Stimulated activated CD4-positive, alpha-beta T cell treated with anti-CD3 and anti-CD28 coated beads, TNF-alpha, amount 100 ng/mL, for 48 hours (primary cell): ENCODE measurements around the gene KCNMA1.
"Not testable (repeated sequence)": the region's sequence is repeated elsewhere in the genome, so short reads cannot be mapped to it uniquely, and the experiment has no call there.

Experiments used
- DNase-seq, 3 donors: peaks; one replicate each; pipeline ENCODE4 v3.0.0-alpha.2; 2020; ENCODE audit warnings: low read depth in 3 of 3

KCNMA1 gene

DNA sequence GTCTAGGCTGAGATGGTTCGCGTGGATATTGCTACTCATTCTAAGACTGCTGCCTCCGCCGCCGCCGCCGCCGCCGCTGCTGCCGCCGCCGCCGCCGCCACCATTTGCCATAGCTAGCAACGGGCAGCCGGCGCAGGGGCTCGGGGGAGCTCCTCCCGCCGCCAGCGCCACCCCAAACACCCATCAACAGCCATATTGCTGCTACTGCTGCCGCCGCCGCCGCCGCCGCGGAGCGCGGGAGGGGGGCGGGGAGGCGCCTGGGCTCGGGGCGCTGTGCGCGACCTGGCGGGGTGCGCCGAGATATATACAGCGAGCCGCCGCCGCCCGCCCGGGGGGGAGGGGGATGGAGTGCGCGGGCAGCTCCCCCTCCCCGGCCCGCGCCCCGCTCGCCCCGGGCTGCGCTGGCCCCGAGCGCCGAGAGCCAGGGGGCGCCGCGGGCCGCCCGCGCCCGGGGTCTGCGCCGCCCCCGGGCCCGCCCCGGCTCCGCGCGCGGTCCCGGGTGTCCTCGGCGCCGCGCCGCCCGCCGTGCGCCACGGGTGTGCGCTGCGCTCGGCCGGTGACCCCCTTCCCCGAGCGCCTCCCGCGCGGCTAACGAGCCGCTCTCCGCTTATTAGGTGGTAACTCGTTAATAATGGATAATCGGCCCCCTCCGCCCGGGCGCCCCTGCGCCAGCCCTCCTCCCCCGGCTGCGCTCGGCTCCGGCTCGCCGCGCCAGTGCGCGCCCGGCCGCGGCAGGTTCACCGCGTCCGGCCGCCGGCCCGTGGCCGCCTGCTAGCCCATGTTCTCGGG lies at the start of gene KCNMA1:
KCNMA1 (minus strand) TSS at position 277 of the 789 bp plus-strand sequence.
- no peak for DNase-seq

DNA sequence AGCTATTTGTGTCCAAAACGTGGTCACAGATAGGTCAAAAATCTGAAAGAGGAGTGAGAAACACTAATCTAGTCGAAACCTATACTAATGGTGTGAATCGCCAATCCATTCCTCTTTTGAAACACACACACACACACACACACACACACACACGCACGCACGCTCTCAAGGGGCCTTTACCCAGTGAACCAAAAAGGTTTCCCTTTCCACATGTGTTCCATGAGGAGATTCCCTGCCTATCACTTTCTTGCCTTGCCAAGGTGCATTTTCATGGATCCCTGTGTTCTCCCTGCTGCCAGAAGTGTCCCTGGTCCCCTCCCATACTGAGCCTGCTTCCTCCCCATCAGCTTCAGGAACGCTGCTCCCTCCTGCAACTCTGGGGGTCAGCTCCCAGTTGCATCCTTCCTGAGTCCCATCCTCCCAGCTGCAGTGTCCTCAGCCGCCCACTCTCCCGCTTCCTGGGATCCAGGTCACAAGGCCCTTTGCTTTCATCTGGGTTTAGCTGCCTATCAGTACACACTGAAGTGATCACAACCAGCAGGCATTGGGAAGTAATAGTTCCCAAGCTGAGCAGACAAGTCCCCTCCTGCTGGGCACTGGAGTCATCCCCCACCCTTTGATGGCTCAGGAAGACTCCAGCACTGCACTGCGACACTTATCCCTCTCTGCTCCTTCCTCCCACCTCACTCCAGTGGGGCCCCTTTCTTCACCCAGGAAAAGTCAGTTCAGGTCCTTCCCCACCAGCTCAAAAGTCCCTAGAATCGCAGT lies 49.2 kb upstream of the KCNMA1 start:
- no peak for DNase-seq

DNA sequence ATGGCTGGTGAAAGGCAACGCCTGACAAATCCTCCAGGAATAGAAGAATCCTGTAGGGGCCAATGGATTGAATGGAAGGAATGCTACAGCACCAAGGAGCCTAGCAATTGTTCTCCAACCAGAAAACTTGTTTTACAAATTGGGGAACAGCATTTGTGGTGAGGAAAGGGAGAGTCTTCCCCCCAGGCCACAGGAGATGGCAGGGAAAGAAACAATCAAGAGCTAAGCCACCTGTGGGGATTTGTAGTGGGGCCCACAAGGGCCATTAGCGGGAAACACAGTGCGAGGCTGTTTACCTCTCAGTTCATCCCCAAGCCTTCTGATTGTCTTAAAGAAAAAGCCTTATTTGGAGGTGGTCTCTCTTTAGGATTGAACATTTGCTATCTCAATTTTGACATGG lies 48.5 kb upstream of the KCNMA1 start:
- no peak for DNase-seq

DNA sequence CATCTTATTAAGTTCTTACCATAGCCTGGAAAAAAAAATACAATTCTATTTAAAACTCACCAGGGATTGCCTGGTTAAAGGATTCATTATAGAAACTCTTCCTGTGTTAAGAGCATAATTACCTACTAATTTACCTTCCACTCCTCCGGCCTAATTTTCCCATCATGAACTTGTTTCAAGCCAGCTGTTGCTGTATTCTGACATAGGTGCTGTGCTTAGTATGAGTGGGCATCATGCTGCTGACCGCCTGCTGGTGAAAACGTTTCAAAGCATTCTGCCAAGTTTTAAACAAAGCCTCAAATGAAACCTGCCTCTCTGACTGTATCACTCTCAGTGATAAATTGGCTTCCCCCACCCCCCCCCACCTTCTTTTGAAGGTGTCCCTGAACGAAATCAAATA lies 47.8 kb upstream of the KCNMA1 start:
- no peak for DNase-seq

DNA sequence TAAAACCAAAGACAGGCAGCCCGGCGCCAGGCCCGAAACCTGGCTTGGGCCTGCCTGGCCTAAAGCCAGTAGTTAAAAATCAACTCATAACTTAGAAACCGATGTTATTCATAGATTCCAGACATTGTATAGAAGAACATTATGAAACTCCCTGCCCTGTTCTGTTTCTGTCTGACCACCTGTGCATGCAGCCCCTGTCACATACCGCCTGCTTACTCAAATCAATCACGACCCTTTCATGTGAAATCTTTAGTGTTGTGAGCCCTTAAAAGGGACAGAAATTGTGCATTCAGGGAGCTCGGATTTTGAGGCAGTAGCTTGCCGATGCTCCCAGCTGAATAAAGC lies 45.5 kb upstream of the KCNMA1 start:
- not testable (repeated sequence) for DNase-seq

DNA sequence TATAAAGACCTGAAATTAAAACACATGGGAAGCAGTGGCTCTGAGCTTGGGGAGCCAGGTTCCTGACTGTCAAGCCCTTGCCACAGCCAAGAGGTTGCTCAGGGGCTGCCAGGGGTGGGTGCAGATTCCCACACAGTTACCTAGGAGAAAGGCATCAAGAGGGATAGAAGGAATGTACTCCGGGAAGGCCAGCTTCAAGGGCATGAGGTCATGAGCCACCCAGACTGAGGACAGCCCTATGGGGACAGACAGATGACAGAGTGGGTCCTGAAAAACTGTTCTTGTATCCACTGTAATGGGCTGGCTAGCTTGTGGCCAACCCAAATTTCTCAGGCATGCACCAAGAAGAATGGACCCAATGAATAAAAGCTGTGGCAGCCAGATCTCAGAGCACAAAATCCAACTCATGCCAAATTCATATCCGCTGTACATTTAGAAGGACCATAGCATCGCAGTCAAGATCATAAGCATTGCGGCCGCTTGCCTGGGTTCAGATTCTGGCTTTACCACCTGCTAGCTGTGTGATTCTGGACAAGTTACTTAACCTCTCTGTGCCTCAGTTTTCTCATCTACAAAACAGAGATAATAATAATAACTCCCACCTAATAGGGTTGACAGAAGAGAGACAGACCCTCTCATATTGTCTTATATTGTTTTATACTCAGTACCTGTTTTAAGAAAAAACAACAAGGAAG lies 44.9 kb upstream of the KCNMA1 start:
- no peak for DNase-seq

DNA sequence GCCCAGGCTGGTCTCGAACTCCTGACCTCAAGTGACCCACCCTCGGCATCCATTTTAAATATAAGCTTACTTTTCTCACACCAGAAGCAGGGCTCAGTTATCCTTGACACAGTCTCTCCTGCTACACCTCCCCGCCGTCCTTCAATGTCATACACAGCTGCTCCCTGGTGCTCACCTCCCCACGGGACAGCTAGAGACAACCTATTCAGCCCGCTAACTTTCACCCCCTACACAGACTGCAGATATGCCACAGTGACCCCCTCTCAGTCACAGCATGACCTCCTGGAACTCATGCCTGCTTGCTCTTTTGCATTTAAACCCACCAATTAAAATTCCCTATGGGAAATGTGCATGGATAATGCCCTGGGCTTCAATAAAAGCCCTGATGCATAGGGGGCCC lies 44.2 kb upstream of the KCNMA1 start:
- no peak for DNase-seq

DNA sequence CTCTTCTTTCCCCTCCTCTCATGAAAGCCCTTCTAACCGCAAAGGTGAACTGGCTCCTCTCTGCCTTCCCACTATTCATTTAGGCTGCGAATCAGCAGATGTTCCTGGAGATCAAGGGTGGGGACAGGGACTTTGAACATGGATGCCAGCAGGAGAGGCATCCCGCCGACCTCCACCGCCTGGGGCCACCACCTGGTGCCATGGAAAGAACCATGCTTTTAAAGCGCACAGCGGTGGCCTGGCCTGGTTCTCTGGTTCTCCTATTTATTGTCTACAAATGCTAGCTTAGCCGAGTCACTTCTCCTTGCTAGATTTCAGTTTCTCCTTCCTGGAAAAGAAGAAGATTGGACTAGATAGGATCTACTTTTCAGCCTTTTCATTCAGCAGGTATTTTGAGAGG lies 43.2 kb upstream of the KCNMA1 start:
- DNase-seq = no peak

DNA sequence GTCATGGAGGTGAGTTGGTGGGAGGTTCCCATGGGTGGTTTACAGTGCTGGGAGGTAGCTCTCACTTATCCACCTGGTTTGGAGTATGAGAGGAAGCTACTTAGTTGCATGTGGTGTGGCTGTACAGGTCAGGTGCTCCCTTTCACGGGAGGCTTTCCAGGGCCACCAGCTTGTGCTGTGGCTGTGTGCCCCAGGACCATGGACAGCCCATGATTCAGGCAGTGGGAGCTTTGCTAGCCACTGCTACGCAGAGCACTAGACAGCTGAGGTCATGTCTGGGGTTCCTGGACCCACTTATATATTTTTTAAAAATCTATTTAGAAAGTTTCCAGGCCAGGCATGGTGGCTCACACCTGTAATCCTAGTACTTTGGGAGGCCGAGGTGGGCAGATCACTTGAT lies 42.5 kb upstream of the KCNMA1 start:
- DNase-seq = no peak

DNA sequence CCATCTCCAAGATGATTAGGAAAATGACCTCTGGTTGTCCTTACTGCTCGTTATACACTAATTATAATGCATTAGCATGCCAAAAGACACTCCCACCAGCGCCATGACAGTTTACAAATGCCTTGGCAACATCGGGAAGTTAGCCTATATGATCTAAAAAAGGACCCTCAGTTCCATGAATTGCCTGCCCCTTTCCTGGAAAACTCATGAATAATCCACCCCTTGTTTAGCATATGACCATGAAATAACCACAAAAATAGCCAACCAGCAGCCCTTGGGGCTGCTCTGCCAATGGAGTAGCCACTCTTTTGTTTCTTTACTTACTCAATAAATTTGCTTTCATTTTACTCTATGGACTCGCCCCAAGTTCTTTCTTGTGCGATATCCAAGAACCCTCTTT lies 41.6 kb upstream of the KCNMA1 start:
- DNase-seq = no peak

DNA sequence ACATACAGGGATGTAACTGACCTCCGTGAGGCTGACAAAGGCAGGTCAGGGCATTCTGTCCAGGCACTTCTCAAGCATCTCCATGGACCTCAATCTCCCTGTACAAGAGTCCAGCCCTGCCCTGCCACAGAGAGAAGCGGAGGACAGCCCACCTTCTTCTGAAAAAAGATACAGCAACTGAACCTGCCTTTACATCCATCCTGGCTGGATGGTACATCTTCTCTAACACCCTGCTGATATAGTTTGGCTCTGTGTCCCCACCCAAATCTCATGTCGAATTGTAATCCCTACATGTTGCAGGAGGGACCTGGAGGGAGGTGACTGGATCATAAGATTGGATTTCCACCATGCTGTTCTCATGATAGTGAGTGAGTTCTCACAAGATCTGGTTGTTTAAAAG lies 40.5 kb upstream of the KCNMA1 start:
- DNase-seq = no peak

DNA sequence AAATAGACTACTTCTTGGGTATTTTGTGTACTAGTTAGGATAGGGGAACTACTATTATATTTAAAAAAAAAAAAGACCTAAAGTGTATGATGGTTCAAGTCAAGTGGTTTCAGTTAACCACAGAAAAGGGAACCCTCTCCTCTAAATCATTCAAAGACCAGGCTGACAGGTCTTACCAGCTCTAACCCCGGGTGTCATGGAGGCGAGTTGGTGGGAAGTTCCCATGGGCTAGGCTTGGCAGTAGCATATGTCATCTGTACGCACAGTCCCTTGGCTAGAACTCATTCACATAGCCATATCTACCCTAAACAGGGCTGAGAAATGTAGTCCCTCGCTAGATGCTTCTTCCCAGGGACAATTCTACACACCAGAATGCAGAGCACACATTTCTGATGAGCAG lies 37.7 kb upstream of the KCNMA1 start:
- no peak for DNase-seq

DNA sequence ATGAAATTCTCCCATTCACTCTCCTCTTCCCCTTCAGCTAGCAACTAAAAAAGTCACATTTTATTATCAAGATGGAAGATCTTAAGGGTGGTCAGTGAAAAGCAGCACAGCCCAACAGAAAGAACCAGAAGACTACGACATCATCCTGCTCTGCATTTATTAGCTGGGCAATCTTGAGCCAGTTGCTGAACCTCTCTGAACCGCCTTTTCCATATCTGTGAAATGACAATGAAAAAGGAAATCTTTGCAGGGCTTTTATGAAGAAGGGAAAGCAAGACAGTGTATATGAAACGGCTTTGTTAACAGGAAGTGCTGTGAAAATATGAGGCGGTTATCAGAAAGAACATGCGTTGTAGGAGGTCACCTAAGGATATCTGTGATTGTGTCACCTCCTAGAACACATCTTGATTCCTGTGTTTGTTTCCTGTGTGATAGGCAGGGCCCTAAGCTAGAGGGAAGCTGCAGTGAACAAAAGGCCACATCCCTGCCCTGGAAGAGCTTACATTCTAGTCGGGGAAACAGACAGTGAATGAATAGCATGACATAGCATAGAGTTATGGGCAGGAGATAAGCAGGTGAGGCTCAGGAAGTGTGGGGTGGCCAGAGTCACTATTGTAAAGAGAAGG lies 36.0 kb upstream of the KCNMA1 start:
- no peak for DNase-seq

DNA sequence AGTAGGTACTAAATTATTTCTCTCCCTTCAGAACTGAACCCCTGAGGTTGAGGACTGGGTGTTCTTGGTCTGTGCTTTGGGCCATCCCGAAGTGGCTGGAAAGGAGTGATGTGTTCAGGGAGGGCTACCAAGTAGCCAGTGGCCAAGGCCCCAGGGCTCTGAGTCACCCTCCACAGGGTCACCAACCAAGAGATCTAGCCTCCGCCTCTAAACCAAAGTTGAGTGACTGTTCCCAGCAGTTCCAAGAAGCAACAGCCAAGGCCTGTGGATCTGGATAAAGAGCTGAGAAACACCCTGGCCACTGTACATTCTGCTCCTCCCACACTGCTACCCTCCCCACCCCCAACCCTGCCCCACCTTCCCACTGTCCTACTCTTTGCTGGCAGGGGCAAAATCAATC lies 35.5 kb upstream of the KCNMA1 start:
- DNase-seq = no peak

DNA sequence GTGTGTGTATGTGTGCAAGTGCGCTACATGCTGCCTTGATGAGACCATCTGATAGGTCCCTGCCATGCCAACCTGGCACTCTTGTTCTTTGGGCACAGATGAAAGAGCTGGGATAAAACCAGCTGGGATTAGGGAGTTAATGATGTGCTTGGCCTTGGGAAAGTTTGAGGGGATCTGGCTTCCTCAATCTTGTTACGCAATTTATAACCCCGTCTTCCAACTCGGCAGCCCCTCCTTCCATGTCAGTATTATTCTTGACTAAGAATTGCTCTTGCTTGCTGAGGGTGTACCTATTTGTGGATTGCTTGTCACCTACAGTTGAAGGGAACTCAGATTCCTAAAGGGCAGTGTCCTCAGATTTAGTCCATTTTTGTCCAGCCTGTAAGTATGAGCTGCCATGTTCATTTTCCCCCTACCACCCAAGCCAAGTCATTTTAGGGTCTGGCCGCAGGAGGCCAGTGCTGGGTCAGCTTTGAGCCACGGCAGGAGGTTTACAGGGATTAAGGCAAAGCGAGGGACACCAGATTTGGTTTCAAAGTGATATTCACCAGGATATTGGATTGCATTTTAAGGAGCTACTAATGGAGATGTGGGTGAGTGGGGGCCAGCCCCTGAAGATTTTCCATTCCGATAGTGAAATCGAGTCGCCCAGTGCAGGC lies 34.1 kb upstream of the KCNMA1 start:
- no peak for DNase-seq

DNA sequence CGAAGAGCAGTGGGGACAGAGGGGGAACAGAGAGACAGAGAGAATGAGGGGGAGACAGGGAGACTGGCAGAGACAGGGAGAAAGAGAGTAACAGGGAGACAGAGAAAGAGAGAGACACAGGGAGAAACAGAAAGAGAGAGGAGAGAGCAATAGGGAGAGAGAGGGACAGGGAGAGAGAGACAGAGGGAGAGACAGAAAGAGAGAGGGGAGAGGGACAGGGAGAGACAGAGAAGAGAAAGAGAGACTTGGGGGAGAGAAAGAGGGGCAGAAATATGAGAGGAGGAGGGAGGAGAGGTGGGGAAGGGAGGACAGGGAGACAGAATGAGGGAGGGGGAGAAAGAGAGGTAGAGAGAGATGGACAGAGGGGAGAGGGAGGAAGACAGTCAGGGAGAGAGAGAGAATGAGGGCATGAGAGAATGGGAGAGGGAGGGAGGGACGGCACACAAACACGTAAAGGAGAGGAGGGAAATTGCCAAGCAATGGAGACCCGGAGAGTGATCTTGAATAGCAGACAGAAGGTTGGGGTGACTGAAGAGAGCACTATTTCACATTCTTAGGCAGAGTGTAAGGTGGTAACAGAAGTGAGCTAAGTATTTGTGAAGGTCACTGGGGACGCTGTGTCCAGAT lies 33.3 kb upstream of the KCNMA1 start:
- no peak for DNase-seq

DNA sequence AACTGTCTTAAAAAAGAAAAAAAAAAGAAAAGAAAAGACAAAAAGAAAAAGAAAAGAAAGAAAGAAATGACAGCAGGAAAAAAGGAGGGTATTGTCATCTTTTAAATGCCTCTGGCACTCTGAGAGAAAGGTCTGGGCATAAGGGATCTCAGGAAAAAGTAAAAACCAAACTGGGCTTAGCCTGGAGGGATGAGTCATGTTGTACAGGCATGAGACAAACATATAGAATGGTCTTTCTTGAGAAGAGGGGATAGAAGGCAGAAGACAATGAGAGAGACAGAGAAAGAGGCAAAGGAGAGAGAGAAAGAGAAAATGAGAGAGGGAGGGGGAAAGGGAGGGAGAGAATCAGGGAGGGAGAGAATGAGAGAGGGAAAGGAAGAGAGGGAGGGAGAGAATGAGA lies 32.3 kb upstream of the KCNMA1 start:
- DNase-seq = no peak

DNA sequence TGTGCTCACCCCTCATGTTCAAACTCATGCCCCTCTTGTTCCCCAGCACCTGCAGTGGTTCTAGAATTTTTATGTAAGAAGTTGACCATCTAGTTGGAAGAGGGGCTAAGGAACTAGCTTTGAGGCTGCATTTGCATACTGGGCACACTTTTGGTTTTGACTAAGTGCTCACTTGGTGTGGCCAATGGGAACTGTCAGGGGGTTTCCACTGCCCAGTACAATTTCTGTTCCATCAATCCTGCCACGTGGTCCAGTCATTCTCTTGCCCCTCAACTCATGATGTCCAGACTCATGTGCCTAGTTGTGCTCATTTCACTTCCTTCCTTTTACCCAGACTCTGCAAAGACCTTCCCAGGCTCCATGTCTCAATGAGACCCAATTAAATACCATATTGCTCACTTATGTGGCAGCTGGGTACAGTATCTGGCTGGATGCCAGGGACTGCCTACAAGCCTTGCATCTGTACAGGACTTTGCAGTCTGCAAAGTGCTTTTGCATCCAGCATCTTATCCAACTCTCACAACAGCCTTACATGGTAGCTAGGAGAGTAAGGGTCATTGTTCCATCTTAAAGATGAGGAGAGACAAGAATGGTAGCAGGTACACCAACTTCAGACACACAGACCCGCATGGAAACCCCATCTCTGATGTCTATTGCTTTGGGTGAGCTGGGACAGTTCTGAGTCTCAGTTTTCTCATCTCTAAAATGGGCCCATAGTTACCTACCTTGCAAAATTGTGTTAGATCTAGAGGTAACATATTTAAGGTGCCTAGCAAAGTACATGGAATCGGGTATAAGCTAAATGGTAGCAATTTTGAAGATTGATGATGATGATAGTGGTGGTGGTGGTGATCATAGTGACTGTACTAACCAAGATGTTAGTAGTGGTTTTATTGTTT lies 30.1 kb upstream of the KCNMA1 start:
- no peak for DNase-seq

DNA sequence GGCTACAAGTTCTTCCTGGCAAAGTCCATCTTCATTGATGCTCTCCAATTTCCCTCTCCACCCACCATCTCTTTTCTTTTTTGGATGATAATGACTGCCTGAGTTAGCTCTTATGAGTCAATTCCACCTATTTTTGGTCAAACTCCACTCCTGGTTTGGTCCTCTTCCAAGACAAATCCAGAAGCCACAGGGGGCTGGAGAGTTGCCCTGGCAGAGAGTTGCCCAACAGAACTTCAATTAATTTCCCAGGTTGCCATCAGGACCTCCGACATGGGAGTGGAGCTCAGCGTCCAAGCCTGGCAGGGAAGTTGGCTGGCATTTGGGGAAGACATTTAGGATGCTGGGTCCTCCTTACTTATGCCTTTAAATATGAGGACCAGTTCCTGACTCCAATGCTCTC lies 29.2 kb upstream of the KCNMA1 start:
- DNase-seq = no peak

DNA sequence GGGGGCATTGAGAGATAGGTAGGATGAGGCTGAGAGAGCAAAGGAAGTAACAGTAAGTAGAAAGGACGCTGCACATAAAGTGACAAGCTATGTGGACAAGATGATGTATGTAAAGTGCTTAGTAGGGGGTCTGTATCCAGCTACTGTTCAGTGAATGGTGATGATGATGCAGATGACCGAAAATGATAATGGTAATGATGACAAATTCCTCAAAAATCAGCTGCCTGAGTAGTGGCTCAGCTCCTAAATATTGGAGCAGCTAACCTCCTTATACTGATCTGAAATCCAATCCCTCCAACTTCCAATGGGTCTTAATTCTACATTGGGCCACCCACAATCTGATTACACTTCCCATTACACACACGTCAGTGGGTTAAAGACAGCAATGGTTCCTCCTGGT lies 27.1 kb upstream of the KCNMA1 start:
- no peak for DNase-seq
